Mucosa of descending colon (tissue), 3 donors: ENCODE data around the gene PLEKHF1. TPM values are rescaled to one million over a fixed set of nuclear protein-coding genes. Genes with fewer than 3 reads are reported as not detected.

ENCODE experiments used
- ATAC-seq: fragments of 200-7000 bp; cut with Tn5 transposase; one replicate; pipeline ENCODE4 v1.9.1; 2020; ENCODE audit warnings: mild to moderate bottlenecking, moderate library complexity
- DNase-seq, 3 donors: peaks; one replicate each; pipeline ENCODE4 v3.0.0-alpha.2; 2020
- H3K36me3 ChIP-seq: fragments of 200-600 bp; one replicate; pipeline ENCODE4 v1.8.0; 2021; ENCODE audit warnings: low read depth, mild to moderate bottlenecking
- H3K4me1 ChIP-seq: fragments of 200-600 bp; one replicate; pipeline ENCODE4 v1.8.0; 2021; ENCODE audit warnings: low read depth, mild to moderate bottlenecking
- H3K4me3 ChIP-seq: fragments of 200-600 bp; one replicate; pipeline ENCODE4 v1.8.0; 2021; ENCODE audit warnings: mild to moderate bottlenecking
- H3K9me3 ChIP-seq: fragments of 200-600 bp; one replicate; pipeline ENCODE4 v1.8.0; 2021; ENCODE audit warnings: mild to moderate bottlenecking
- CTCF ChIP-seq: fragments of 200-600 bp; IDR thresholded peaks from one replicate; pipeline ENCODE4 v1.8.0; 2022; ENCODE audit warnings: antibody characterized with exemption, mild to moderate bottlenecking
- intact Hi-C, 2 donors: fragments of 100-400 bp; cut with DNase I in 1 of 2; cut with micrococcal nuclease in 1 of 2; formaldehyde crosslinking; loops; one replicate each; pipeline versions ENCODE4 v1.11.0 to v1.11.1; 2022; cut with DNase I, micrococcal nuclease
- total RNA-seq, 3 donors: library from RNA; stranded (reverse); fragmentation: NEBNext Ultra II Directional in 2 of 3; extraction: Animal tissue kit (Norgen Biotek cat#: 25700) in 2 of 3; gene quantifications; one replicate each; pipeline versions ENCODE4 v1.2.1 to v1.2.4, GENCODE V29; 2021 to 2023
- donor health status: DM: no; HTN: no; CAD: no; lungs with moderate emphysema.
- donor health status: DM: no; HTN: no; CAD: no.
- donor health status: DM: no; HTN: yes; CAD: no.

PLEKHF1 gene
- total RNA-seq, 3 donors from 2014 or later = 4.0 to 6.9 (median 6.7) TPM

GRCh38 chr19:29686285-29686805, 21.1 kb downstream of the PLEKHF1 start:
- intact Hi-C loops = no loop called here
- ATAC-seq = no peak

GRCh38 chr19:29687244-29687896, 22.1 kb downstream of the PLEKHF1 start:
- H3K4me1 ChIP-seq = no peaks in the 10 kb centered on the region
- no peaks in the 10 kb centered on the region for H3K36me3 ChIP-seq
- TF ChIP-seq CTCF = no peak
- H3K9me3 ChIP-seq = peaks cover 4% of the 10 kb centered on the region
- intact Hi-C loops = no loop called here
- DNase-seq (no peak), ATAC-seq (peak; percentile 66)
- H3K4me3 ChIP-seq = no peak overlapping the region

More at GRCh38 chr19:29686285-29686805, 21.1 kb downstream of the PLEKHF1 start:
- no peak for DNase-seq
- no peak for TF ChIP-seq CTCF
- H3K4me3 ChIP-seq = no peak overlapping the region
- H3K4me1 ChIP-seq = no peaks in the 10 kb centered on the region
- peaks cover 4% of the 10 kb centered on the region for H3K9me3 ChIP-seq
- H3K36me3 ChIP-seq = no peaks in the 10 kb centered on the region

- ATAC-seq (no peak), DNase-seq (no peak)
- Histone ChIP-seq H3K9me3 (peaks cover 4% of the 10 kb centered on the region), H3K4me1 (no peaks in the 10 kb centered on the region), H3K4me3 (no peak overlapping the region), H3K36me3 (no peaks in the 10 kb centered on the region)
- intact Hi-C loops = no loop called here
- TF ChIP-seq CTCF = no peak
Measured at GRCh38 chr19:29687897-29688728, 22.9 kb downstream of the PLEKHF1 start.

GRCh38 chr19:29690842-29691241, 25.6 kb downstream of the PLEKHF1 start:
- TF ChIP-seq CTCF = no peak
- DNase-seq (peak in 1 of 3 donors; percentile 49), ATAC-seq (peak; percentile 48)
- no peaks in the 10 kb centered on the region for H3K36me3 ChIP-seq
- peaks cover 4% of the 10 kb centered on the region for H3K9me3 ChIP-seq
- H3K4me3 ChIP-seq = no peak overlapping the region
- intact Hi-C loops = loop anchor here in 1 of 2 donors (10.0 kb wide), 1 partner anchor 76 kb away; no protein-coding TSS in a partner anchor
- H3K4me1 ChIP-seq = no peaks in the 10 kb centered on the region

- no peak for ATAC-seq
- Histone ChIP-seq H3K4me1 (no peaks in the 10 kb centered on the region), H3K36me3 (no peaks in the 10 kb centered on the region), H3K4me3 (no peak overlapping the region), H3K9me3 (peaks cover 4% of the 10 kb centered on the region)
- intact Hi-C loops = loop anchor here in 1 of 2 donors (10.0 kb wide), 1 partner anchor 79 kb away; no protein-coding TSS in a partner anchor
- TF ChIP-seq CTCF = no peak
- DNase-seq = no peak
Measured at GRCh38 chr19:29694161-29694560, 28.9 kb downstream of the PLEKHF1 start.
